GM20000 (cell line): ENCODE data around the gene CAMTA1.

Source experiments
- DNase-seq: peaks from one replicate; pipeline ENCODE4 v3.0.0; 2012; ENCODE audit warnings: low spot score
- CTCF ChIP-seq: IDR thresholded peaks from 2 replicates; pipeline ENCODE4 v1.5.1; 2012; ENCODE audit warnings: mild to moderate bottlenecking, control low read depth; ENCODE audit errors: extremely low read depth, missing control alignments

The CAMTA1 gene

DNA sequence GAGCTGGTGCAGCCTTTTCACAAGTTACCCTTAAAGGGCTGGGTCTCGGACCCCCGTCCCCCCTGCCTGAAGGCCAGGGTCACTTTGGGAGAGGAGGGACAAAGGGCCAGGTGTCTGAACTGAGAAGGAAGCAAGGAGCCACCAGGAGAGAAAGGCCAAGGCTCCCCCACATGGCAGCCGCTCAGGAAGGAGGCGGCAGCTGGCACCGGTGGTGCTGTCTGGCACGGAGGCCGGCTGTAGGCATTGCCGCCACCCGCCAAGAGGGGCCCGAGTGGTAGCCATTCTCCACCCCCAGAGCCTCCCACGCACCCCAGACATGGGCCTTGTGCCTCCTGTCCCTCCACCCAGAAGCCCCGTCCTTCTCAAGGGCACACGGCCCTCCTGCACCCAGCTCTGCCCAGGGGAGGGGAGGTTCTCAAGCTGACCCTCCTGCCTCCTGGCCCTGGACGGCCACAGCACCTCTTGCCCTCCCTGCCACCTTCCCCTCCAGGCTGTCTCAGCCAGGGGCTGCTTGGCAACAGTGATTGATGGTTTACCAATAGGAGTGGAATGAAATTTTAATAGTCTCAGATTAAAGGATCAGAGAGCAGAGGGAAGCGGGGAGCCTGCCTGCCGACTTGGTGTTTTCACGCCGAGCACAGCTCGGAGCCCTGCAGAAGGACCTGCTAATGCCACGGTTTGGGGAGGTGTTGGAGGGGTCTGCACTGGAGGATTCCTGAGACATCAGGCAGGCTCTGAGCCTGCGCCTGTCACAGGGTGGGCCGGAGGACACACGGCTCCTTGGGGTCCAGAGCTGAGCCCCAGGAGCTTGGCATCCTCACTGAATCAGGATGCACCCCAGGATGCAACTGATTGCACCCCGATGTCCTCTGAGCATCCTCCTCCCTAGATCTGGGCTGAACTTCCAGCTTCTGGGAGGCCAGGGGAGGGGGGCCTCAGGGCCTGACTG lies 773.9 kb downstream of the CAMTA1 start:
- DNase-seq = no peak
- no peak for TF ChIP-seq CTCF

DNA sequence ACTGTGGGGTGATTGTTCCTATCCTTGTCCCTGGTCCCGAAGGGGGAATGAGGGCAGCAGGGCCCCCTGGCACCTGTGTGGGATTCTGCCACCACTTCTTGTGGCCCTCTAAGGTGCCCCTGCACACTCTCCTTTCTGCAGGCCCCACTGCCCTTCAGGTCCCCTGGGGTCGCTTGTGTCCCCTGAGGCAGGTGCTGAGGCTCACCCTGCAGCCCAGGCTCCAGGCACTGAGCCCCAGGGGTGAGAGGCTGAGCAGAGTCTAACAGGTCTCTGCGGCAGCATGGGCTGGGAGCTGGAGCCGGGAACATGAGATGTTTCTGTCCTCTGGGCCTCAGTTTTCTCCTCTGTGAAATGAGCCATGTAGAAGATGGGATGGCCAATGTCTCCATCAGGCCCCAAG lies 774.9 kb downstream of the CAMTA1 start:
- TF ChIP-seq CTCF = no peak
- no peak for DNase-seq

- no peak for DNase-seq
- no peak for TF ChIP-seq CTCF
Observed at GRCh38 chr1:7560601-7561181, 775.4 kb downstream of the CAMTA1 start.

DNA sequence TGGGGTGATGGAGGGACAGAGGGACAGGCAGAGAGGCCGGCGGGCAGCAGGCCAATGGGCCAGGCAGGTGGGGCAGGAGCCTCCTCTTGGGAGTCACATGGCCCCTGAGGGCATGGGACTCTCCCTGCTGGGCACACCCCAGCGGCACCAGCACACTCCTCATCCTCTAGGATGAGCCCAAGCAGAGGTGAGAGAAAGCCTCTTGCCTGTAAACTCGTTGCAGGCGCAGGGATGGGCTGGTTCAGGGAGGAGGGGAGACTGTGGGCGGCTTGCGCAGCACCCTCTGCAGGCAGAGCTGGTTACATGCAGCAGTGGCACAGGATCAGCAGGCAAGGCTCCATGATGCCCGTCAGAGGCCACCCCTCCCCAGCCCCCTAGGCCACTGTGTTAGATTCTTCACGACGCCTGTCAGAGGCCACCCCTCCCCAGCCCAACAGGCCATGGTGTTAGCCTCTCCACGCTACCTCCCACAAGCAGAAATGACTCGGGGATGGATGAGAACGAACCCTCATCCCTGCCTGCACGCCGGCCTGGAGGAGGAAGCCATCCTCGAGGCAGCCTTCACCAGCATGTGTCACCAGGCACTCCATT lies 776.2 kb downstream of the CAMTA1 start:
- DNase-seq = no peak
- TF ChIP-seq CTCF = peak; percentile 19

DNA sequence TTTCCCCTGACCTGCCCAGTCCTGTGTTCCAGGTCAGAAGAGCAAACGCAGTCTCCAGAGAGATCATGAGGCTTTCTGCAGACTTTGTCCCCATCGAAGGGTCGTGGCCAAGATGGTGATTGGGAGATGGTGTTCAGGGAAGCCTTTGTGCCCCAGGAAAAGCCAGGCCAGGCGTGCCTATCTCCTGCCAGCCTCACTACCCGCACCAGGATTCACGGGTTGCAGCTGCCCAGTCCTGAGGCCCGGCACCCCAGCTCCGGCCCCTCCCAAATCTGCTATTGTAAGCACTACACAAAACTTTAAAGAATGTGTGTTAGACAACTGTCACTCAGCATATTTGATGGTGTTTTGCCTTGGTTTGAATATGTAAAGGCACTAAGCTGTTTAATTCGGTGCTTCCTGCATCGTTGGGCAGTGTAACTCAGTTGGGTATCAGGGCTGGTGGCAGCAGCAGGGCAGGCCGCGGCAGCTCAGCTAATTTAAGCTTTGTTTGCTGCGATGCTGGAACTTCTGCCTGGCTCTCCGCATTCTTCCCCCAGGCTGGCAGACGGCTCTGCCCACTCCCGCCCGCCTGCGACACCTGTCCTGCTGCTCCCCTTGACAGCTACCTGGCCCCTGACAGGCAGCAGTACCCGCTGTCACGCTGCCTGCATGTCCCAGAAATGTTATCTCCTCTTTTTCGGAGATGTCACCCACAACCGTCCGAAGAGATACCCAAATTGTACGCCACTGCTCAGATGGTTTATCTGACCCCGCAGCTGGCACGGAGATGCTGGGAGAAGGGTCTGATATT lies 776.9 kb downstream of the CAMTA1 start:
- TF ChIP-seq CTCF = no peak
- DNase-seq = no peak

DNA sequence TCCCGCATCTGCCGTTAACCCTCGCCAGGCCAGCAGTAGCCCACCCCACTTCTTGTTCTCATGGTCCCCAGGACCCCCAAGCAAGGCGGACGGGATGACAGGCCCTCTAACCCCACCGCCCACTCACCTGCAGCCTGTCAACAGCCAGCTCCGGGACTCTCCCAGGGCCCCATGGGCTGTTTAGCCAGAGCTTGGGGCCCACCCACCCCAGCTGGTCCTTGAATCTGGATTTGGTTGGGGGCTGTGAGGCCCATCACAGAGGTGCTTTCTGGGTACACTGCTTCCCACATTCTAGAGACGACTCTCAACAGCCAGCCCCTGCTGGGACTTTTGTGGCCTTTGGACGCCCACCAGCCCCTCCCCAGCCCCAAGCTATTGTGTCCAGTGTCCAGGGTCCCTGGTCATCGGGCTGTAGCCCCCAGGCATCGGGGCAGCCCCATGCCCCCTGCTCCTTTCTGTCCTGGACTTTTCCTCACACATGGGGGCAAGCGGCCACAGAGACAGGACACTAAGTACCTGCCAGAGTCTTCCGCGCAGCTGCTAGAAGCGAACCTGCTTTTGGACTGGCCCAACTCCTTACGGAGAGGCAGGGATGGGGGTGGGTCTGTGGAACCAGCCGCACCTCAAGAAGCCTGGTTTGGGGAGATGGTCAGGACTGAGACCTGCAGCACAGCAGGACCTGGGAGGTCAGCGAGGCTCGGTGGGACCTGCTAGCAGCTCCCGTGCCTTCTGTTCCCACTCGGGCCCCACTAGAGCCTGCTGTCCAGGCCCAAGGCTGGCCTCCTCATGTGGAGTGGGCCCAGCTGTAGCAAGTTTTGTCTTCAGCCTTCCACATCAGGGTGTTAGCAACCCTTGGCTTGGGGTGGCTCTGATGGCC lies 777.7 kb downstream of the CAMTA1 start:
- DNase-seq = no peak
- TF ChIP-seq CTCF = no peak
